Medulla oblongata (tissue), 1 donor: ENCODE measurements around the gene LRRC75A.
"Not testable (repeated sequence)": the region's sequence is repeated elsewhere in the genome, so short reads cannot be mapped to it uniquely, and the experiment has no call there.

Source experiments
- DNase-seq: peaks from one replicate; pipeline ENCODE4 v3.0.0-alpha.2; 2015; ENCODE audit errors: extremely low spot score

Gene LRRC75A, protein sequence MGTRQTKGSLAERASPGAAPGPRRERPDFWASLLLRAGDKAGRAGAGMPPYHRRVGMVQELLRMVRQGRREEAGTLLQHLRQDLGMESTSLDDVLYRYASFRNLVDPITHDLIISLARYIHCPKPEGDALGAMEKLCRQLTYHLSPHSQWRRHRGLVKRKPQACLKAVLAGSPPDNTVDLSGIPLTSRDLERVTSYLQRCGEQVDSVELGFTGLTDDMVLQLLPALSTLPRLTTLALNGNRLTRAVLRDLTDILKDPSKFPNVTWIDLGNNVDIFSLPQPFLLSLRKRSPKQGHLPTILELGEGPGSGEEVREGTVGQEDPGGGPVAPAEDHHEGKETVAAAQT

DNA sequence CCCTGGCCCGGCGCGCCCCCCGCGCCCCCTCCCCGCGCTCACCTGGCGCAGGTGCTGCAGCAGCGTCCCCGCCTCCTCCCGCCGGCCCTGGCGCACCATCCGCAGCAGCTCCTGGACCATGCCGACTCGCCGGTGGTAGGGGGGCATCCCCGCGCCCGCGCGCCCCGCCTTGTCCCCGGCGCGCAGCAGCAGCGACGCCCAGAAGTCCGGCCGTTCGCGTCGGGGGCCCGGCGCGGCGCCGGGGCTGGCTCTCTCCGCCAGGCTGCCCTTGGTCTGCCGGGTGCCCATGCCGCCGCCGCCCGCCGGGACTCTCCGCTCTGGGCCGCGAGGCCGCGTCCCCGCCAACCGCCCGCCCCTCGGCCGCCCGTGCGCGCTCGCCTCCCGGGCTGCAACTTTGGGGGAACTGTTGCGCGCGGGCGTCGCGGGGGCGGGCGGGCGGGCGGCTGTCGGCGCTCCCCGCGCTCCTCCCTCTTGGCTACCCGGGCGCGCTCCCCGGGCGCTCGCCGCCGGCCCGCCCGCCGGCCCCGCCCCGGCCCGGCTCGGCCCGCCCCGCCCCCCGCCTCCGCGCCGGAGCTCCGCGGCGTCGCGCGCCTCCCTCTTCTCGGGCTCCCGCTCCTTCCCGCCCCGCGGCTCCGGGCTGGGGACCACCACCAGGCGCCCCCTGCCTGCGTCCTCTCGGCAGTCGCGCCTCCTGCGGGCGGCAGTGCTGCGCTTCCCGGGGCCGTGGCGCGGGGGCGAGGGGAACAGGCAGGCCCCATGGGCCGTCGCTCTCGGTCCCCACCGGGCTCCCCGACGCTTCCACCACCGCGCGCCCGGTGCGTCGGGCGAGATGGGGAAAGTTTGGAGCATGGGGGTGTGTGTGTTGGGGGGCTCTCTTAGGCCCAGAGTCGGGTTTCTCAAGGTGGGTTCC, at the start of gene LRRC75A:
Gene LRRC75A, minus strand, starts transcription at position 491 of the 910 bp plus-strand sequence. Its CDS starts 203 bp downstream, at position 288.
- peak; percentile 45 for DNase-seq

GRCh38 chr17:16537130-16537458, 45.1 kb upstream of the LRRC75A start:
- no peak for DNase-seq

DNA sequence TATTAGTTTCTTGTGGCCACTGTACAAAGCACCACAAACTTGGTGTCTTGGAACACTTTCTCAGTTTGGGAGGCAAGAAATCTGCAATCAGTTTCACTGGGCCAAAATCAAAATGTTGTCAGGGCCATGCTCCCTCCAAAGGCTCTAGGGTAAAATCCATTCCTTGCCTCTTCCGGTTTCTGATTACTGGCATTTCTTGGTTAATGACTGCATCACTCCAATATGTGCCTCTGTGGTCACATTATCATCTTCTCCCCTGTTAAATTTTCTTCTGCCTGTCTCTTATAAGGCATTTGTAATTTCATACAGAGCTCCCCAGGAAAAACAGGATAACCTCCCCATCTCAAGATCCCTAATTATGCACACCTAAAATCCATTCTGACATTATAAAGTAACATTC, 42.2 kb upstream of the LRRC75A start:
- DNase-seq: no peak

- no peak for DNase-seq
These were observed 37.9 kb upstream of the LRRC75A start for GRCh38 chr17:16529906-16530305.

DNA sequence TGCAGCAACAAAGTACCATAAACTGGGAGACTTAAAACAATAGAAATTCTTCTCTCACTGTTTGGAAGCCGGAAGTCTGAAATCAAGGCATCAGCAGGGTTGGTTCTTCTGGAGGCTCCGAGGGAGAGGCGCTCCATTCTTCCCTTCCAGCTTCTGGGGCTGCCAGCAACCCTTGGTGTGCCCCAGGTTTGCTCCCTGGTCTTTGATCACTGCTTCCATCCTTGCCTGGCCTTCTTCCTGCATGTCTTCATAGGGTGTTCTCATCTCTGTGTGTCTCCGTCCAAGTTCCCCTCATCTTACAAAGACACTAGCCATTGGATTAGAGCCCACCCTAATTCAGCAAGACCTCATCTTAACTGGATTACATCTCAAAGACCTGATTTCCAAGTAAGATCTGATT, 35.3 kb upstream of the LRRC75A start:
- DNase-seq: no peak

GRCh38 chr17:16525556-16525955, 33.6 kb upstream of the LRRC75A start:
- not testable (repeated sequence) for DNase-seq

DNA sequence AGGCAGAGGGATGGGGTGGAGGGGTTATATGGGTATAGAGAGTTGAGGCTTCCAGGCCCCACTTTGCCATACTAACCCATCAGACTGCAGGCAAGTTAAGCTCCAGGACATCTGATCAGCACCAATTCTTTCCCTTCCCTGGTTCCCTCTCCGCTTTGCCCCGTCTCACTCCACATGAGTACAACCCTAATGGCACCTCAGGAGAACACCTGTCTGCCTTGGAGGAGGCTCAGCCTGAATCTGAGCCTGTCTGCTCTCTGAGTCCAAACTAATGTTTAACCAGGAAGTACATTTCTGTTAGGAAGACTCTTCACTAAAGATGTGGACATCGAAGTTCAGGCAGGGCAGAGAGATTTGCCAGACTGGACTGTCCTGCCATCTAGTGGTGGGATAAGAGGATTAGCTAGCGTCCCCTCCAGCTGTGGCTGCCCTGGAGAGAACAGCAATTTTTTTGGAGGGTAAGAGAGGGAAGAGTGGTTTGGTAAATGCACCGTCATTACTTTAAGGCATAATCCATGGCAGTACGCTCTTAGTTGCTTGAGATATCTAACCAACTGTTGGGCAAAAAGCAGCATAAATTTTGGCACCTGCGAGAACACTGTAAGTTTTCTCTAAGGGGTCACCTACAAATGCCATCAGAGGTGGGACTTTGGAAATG, 29.2 kb upstream of the LRRC75A start:
- DNase-seq: peak; percentile 94

GRCh38 chr17:16519021-16519420, 27.0 kb upstream of the LRRC75A start:
- no peak for DNase-seq

DNA sequence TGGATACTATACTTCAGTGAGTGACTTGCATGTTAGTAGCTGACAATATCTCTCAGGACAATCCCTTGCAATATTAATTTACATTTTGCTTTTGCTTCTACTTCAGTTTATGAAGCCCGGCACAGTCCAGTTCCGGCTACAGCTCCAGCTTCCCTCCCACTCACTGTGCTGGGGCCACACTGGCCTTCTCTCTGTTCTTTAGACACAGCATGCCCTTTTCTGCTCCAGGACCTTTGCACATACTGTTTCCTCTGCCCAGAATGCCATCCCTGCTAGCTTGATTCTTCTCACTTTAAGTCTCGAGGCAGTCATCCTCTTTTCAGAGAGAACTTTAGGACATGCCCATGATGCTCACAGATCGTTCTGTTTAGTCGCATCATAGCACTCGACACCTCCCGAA, 25.5 kb upstream of the LRRC75A start:
- no peak for DNase-seq

GRCh38 chr17:16516594-16517051, 24.6 kb upstream of the LRRC75A start:
- peak; percentile 58 for DNase-seq

DNA sequence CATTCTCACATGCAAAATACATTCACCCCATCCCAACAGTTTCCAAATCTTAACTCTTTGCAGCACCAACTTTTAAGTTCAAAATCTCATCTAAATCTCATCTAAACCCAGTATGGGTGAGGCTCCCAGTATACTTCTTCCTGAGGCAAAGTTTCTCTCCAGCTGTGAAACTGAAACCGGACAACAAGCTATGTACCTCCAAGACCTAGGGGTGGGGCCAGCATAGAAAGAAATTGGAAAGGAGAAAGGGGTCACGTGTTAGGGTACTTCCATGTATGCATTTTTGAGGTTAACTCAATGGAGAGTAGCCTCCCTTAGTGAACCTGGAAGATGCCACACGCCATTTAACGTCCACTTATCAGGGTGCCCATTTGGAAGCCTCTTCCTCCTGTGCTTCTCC, 23.9 kb upstream of the LRRC75A start:
- DNase-seq: no peak

DNA sequence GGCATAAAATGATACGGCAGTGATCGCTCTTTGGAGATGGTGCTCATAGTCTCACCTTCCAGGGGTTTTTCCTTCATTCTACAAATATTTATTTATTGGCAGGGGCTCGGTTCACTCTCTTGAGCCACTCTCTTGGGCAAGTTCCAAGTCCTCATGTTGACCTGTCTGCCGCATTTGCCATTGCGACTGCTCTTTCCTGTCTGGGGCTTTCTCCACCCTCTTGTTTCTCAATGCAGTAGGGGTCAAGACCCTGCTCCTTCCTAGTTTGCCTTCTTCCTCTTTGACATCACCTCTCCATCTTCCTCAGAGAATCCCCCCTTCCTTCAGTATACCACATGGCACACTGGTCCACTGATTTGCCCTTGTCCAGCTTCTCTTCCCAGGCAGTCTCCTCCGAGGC, 21.9 kb upstream of the LRRC75A start:
- no peak for DNase-seq

- no peak for DNase-seq
These were observed 20.0 kb upstream of the LRRC75A start for GRCh38 chr17:16512011-16512410.

DNA sequence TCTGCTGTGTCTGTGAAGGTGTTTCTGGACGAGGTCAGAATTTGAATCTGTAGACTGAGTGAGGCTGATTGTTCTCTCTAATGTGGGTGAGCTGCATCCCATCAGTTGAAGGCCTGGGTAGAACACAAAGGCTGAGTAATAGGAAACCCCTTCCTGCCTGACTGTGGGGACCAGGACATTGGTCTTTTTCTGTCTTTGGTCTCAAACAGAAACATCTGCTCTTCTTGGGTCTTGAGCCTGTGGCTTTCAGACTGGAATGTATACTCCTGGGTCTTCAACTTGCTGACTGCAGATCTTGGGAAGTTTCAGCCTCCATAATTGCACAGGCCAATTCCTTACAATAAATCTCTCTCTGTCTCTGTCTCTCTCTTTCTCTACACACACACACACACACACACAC, 19.6 kb upstream of the LRRC75A start:
- DNase-seq: no peak

DNA sequence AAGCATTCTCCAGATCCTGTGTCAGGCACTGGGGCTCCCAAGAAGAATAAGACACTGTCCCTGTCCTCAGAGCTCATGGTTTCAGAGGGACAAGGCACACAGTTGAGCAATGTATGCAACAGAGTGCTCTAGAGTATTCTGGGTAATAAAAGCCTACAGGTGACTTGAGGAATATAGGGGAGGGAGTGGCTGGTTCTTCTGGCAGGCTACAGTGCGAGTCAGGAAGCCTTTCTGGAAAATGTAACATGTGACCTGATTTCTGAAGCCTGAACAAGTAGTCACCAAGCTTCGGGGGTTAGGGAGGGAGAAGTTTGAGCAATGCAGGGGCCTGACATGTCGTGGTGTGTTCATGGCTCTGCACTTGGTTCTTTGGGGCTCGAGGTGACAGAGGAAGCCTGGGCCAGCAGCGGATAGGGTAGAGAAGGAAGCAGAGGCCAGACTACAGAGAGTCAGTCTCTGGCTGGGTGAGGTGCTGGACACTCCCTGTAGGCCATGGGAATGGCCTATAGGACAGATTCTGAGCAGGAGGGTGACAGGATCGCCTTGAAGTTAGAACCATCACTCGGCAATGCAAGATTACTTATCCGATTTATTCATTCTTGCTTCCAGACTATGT, 16.0 kb upstream of the LRRC75A start:
- DNase-seq: no peak

- no peak for DNase-seq
These were observed 14.2 kb upstream of the LRRC75A start for GRCh38 chr17:16506188-16506587.

DNA sequence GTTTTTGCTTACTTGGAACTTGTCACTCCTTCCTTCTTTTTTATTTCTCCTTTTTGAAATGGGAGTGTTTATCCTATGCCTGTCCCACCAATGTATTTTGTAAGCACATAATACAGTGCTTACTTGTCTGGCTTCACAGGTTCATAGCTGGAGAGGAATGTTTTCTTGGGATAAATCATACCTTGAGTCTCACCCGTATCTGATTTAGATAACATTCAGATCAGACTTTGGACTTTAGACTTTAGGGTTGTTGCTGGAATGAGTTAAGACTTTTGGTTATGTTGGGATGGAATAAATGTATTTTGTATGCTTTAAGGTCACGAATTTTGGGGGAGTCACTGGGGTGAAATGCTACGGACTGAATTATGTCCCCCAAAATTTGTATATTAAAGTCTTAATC, 13.0 kb upstream of the LRRC75A start:
- DNase-seq: no peak

GRCh38 chr17:16496820-16497489, 5.0 kb upstream of the LRRC75A start:
- no peak for DNase-seq

GRCh38 chr17:16495980-16496819, 4.2 kb upstream of the LRRC75A start:
- no peak for DNase-seq

DNA sequence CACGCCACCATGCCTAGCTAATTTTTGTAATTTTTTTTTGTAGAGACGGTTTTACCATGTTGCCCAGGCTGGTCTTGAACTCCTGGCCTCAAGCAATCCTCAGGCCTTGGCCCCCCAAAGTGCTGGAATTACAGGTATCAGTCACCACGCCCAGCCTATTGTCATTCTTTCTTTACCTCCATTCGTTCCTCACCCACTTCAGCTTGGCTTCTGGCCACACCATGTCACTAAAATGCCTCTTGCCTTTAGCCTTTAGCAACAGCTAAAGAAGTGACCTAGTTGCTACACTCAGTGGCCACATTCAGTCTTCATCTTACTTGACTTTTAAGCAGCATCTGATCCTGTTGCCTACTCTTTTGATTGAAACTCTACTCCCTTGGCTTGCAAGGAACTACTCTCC, 3.6 kb upstream of the LRRC75A start:
- DNase-seq: no peak
